G401 (cell line): ENCODE data around the gene EXOC3L1. TPM values are rescaled to one million over a fixed set of nuclear protein-coding genes. Genes with fewer than 3 reads are reported as not detected.

Experiments used
- DNase-seq: peaks from one replicate; pipeline ENCODE4 v3.0.0-alpha.2; 2015; ENCODE audit warnings: low spot score
- in situ Hi-C: cut with HindIII; loops from 2 replicates; pipeline ENCODE4 v1.10.0; 2016; ENCODE audit warnings: low sequenced_read_pairs, mixed read lengths
- total RNA-seq: library from RNA; depleted of rRNA; stranded (reverse); fragments of >200 nt; shearing (Covaris generic); gene quantifications from 2 replicates; pipeline ENCODE4 v1.2.3, GENCODE V29; 2014

Gene EXOC3L1
- total RNA-seq, 1 experiment from 2014 or later = 0.24 TPM

DNA sequence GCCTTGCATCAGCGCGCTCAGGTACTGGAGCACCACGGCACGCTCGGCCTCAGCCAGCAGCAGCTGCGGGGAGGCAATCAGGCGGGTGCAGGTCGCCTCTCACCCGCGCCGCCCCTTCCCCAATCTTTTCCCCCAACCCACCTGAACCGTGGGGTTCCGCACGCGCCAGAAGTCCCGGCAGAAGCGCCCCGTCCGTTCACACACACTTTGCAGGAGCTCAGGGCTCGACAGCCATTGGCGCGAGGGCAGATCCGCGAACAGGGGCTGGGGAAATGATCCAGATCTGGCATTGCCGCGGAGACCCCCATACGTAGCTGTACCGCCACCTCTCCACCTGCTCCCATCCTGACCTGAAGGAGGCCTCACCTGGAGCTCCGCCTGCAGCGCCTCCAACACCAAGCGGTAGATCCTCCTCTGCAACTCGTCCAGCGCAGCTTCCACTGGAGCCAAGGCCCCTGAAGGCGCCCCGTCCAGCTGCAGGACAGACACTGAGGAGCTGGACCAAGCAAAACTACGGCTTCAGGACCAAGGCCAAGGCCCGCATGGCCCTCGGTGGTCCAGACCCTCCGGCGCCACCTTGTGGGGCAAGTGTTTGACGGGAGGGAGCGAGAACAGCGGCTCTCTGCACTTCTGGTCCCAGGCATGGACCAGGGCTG lies 4.8 kb downstream of the EXOC3L1 start:
- in situ Hi-C loops = no loop called here
- peak; percentile 82 for DNase-seq

DNA sequence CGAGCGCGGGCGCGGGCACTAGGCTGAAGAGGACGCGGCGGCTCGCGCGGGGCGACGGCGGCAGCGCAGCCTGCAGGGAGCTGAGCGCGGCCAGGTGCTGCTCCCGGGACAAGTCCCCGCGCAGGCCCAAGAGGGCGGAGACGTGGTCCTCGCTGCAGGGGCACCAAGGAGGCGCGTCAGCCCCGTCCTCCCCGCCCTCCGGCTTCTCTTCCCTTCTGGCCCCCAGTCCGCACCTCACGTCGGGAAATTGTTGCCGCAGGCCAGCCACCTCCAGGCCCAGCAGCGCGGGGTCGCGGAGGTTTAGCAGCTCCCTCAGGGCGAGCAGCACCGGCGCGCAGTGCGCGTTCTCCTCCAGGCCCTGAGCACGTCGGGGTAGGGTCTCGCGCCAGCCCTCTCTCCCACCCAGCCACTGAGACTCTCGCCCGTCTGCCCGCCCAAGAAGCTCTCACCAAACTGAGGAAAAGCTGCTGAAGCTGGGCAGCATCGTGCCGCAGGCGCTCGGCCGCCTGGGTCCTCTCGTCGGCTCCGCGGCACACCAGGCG lies 5.4 kb downstream of the EXOC3L1 start:
- in situ Hi-C loops = no loop called here
- DNase-seq = peak; percentile 61

- peak; percentile 100 for DNase-seq
- in situ Hi-C loops = no loop called here
Measured at GRCh38 chr16:67183627-67184452, 6.1 kb downstream of the EXOC3L1 start, which contains the start of gene MATCAP1. Gene MATCAP1 (minus strand): TSS chr16:67183963. CDS start chr16:67180610, 3,353 bp downstream.

GRCh38 chr16:67183284-67183626 lies 6.7 kb downstream of the EXOC3L1 start:
- in situ Hi-C loops = no loop called here
- DNase-seq = no peak

DNA sequence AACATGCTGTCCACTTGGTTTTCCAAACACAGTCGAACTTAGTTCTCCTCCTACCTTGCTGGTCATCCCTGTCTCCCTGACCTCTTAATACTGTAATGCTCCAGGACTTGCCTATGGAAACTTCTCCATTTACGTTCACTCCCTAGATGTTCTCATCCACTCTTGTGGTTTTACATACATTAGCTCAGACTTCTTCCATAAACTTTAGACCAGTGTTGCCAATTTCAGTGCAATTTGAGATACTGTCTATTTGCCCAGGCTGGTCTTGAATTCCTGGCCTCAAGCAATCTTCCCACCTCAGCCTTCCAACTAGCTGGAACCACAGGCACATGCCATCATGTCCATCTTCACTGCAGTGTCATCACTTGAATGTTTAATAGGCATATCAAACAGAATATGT lies 7.6 kb downstream of the EXOC3L1 start:
- no peak for DNase-seq
- in situ Hi-C loops = no loop called here

- in situ Hi-C loops = no loop called here
- peak; percentile 56 for DNase-seq
Measured at GRCh38 chr16:67181346-67181745, 8.6 kb downstream of the EXOC3L1 start.

DNA sequence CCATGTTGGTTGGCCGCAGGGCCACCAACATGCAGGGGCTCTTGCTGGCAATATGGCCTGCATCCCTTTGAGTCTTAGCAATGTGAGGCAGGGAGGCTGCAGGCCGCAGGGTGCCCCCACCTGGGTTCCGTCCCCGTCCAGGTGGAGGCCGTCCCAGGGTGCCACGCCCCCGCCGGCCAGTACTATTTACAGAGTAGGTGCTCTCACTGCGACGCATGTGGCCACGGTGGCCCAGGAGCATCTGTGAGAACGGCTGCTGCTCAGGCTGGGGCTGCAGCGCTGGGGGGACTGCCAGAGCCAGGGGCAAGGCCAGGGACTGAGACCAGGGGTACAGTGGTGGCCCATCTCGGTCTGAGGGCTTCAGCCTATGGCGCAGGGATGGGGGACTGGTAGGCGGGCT lies 9.8 kb downstream of the EXOC3L1 start:
- no peak for DNase-seq
- in situ Hi-C loops = no loop called here

DNA sequence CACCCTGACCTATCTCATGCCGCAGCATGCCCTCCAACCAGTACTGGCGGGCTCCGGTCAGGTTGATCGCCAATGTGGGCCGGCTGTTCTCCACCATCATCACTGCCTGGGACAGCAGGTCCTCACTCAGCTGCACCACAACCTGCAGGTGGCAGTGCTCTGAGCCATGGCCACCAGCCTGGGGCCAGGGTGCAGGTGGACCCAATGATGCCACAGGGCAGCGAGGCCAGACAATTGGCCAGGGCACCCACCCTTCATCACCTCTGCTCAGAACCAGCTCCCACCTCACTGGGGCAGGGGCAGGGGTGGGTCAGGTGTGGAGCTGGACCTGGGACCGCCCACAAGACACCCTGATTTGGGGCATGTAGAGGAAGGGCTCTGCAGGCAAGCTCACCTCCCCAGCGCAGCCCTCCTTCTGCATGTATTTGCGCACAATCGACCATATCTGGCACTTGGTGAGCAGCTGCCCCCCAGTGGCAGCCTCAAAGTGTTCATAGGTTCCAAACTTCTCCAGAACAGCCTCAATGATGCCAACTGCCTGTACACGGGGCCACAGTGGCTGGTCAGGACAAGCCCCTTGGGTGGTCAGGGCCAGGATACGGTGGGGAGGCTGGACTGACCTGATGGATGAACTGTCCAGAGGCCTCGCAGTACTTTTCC lies 10.4 kb downstream of the EXOC3L1 start:
- DNase-seq = no peak

DNA sequence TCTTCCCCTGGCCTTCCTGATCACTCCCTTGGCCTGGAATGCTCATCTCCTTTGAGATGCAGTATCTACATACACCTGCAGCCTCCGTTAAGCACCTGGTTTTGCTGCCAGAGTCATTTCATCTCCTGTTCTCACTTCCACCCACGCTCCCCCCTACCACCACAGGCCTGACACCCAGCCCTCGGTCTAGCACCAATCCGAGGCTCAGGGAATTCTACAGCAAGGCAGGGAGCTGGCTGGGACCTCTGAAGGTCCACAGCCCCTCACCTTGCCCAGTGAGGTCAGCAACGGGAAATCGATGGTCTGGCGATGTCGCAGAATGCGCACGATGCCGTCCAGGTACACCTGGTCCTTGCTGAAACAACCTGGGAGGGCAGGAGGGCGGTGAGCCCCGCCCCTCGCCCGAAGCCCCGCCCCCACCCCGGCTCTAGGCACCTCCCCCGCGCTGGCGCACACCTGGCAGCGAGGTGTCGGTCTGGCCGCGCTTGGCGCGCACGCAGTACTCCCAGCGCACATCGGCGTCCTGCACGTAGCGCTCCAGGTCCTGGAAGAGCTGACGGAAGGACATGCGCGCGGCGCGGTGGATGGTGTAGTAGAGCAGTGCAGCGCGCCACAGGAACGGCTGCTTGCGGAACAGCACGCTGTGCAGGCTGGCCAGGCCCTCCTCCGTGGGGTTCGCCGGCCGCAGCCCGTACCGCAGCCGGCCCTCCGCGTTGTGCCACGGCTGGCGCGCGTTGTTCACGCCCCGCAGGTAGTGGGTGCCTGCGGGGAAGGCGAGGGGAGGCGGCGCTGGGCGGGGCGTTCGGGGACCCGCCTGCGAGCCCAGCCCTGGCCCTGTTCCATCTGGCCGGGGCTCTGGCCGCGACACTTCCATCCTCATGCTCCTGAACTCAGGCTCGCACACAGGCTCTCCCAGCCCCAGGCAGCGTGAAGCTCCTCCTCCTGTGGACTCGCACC lies 11.9 kb downstream of the EXOC3L1 start:
- in situ Hi-C loops = no loop called here
- DNase-seq = peak; percentile 83

More for the DNA sequence above, 10.4 kb downstream of the EXOC3L1 start:
- in situ Hi-C loops = no loop called here

DNA sequence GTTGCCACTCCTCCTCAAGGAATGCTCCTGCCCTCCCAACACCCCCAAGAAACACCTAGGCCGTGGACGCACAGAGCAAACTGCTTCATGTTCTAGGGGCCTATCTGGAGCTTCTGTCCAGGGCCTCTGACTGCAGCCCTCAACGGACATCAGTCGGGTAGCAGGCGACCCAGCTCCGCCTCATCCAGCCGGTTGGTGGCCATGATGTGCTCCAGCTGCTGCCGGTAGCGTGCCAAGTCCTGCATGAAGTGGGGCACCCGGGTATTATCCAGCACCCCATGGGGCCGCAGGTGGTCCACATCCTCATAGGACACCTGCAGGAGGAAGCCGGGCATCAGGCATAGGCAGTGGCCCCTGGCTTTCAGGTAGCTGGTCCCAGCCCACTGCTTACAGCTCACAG lies 13.3 kb downstream of the EXOC3L1 start:
- in situ Hi-C loops = no loop called here
- DNase-seq = no peak

- in situ Hi-C loops = no loop called here
- no peak for DNase-seq
Measured at GRCh38 chr16:67174706-67175231, 15.2 kb downstream of the EXOC3L1 start.

DNA sequence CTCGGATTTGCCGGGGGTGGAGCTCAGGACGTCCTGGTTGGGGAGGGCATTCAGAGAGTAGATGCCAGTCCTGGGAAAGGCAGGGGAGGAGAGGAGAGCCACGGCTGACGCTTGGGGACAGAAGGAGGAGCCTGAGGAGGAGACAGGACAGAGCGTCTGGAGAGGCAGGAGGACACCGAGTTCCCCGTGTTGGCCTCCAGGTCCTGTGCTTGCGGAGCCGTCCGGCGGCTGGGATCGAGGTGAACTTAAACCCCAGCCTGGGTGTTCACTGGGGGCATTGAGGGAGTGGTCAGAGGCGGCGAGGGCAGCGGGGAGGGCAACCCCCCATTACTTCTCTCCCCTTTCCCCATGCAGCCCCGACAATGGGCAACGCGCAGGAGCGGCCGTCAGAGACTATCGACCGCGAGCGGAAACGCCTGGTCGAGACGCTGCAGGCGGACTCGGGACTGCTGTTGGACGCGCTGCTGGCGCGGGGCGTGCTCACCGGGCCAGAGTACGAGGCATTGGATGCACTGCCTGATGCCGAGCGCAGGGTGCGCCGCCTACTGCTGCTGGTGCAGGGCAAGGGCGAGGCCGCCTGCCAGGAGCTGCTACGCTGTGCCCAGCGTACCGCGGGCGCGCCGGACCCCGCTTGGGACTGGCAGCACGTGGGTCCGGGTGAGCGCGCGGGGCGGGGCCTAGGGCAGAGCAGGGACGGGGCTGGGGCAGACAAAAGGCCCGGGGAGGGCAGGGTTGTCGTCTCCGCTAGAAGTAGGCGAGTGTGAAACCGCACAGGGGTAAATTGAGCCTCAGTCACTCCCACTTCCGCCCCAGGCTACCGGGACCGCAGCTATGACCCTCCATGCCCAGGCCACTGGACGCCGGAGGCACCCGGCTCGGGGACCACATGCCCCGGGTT lies 15.9 kb downstream of the EXOC3L1 start:
- peak; percentile 96 for DNase-seq
- in situ Hi-C loops = no loop called here

DNA sequence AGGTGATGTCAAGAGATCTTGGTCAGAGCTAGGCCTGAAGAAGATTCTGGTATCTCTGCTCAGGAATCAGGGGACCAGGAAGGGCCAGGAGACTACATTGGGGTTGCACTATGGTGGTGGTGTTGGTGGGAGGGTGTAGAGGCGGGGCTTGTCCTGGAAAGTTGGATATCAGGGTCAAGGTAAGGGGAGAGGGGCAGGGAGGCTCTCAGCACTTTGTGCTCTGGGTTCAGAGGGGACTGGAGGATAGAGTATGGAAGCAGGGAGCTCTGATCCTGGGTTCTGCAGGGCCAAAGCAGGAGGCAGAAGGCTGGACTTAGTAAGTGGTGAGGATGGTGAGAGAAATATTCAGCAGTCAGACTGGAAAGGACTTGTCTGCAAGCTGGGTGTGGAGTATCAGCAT lies 16.6 kb downstream of the EXOC3L1 start:
- in situ Hi-C loops = no loop called here
- DNase-seq = no peak

- DNase-seq = no peak
- in situ Hi-C loops = no loop called here
Measured at GRCh38 chr16:67170949-67171649, 18.8 kb downstream of the EXOC3L1 start.

DNA sequence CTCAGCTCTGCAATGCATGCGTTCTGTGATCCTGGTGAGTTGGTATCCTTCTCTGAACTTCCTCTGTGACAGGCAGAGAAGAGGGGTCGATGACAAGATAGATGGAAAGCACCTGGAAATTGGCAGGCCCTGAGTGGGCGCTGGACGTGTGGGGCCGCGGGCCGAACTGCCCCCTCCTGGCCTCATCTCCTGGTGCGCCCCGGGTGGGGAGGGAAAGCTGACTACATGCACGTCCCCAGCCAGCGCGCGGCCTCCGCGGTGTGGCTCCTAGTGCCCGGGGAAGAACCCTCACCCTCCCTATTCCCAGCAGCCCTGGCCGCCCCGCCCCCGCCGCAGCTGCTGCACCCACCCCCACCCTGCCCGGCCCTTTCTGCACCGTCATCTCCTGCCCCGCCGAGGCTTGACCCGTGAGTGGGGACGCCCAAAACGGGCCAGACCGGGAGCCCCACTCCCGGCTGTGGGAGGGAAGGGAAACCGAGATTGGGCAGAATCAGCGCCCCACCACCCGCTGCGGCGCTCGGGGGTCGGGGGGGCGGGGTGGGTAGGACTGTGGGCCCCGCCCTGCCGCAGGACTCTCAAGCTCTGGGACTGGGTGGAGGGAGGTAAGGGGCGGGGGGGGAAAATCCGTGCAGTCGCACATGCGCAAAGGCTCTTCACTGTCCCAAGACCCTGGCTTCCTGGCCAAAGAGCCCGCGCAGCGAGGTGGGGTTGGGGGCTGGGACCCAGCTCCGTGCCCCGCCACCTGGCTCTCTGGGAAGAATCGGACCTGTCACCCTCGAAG lies 19.6 kb downstream of the EXOC3L1 start, which contains the start of gene NOL3:
TSS of gene NOL3 (plus strand) at position 371 of the 781 bp plus-strand sequence.
- in situ Hi-C loops = no loop called here
- DNase-seq = no peak

GRCh38 chr16:67169642-67170167 lies 20.2 kb downstream of the EXOC3L1 start:
- peak; percentile 55 for DNase-seq
- in situ Hi-C loops = no loop called here
